K562 (cell line): ENCODE measurements around the gene COL20A1. TPM values are rescaled to one million over a fixed set of nuclear protein-coding genes. Genes with fewer than 3 reads are reported as not detected.

Experiments used
- ATAC-seq: fragments of 200-7000 bp; cut with Tn5 transposase; 3 replicates; pipeline ENCODE4 v1.9.1; 2020; ENCODE audit warnings: moderate library complexity
- BruUV-seq: library from RNA; stranded (reverse); fragments of 400-500 nt; replicated peaks from 2 replicates; lab custom pipeline; 2021; lab: Mats Ljungman, UMichigan
- CTCF ChIA-PET: fragments of 300-600 bp; formaldehyde crosslinking; extraction: SDS; loops from one replicate; lab custom pipeline; 2021; ENCODE audit warnings: low intra/inter-chr PET ratio; lab: Yijun Ruan, JAX
- POLR2A ChIA-PET: fragments of 300-600, 350-650 bp; sonication (Branson Sonifier 250); formaldehyde crosslinking; extraction: SDS; loops from one replicate; lab custom pipeline; 2021; ENCODE audit warnings: antibody characterized with exemption, inconsistent platforms; lab: Yijun Ruan, JAX
- DNase-seq, 4 experiments: peaks; one replicate each; pipeline versions ENCODE4 v3.0.0 to v3.0.0-alpha.2; 2011 to 2018; ENCODE audit warnings: low spot score in 3 of 4, mixed read lengths in 3 of 4; ENCODE audit errors: extremely low read depth in 1 of 4
- FAIRE-seq: peaks from 2 replicates; lab custom pipeline; 2011; peaks lifted over from hg19 to GRCh38; lab: Jason Lieb, UNC
- H2AFZ ChIP-seq: 2 replicates; pipeline ENCODE4 v1.6.0; 2011; ENCODE audit warnings: low read depth, low read length, control low read depth, inconsistent platforms
- H3K27ac ChIP-seq: fragments of 200-600 bp; 3 replicates; pipeline ENCODE4 v1.8.0; 2011; ENCODE audit warnings: low read depth, mild to moderate bottlenecking, control low read depth, inconsistent platforms, low read length, moderate library complexity, mixed read lengths; ENCODE audit errors: extremely low read depth
- H3K27me3 ChIP-seq, 2 experiments: fragments of 300-600 bp in 1 of 2; 2 replicates in 1 of 2; 3 replicates in 1 of 2; pipeline versions ENCODE4 v1.6.0 to v1.8.0; 2011; ENCODE audit warnings: inconsistent platforms in 2 of 2, low read length in 2 of 2, mild to moderate bottlenecking in 1 of 2, mixed read lengths in 1 of 2, moderate library complexity in 1 of 2; ENCODE audit not compliant: control insufficient read depth in 2 of 2, insufficient read depth in 2 of 2
- H3K36me3 ChIP-seq: fragments of 300-600 bp; 3 replicates; pipeline ENCODE4 v1.8.0; 2011; ENCODE audit warnings: mild to moderate bottlenecking, low read length, inconsistent platforms; ENCODE audit not compliant: control insufficient read depth, insufficient read depth
- H3K4me1 ChIP-seq, 2 experiments: fragments of 200-600 bp in 1 of 2; replicated peaks in 1 of 2; 2 replicates in 1 of 2; 3 replicates in 1 of 2; pipeline versions ENCODE4 v1.5.1 to v1.8.0; 2011; ENCODE audit warnings: inconsistent platforms in 2 of 2, low read length in 2 of 2, mild to moderate bottlenecking in 1 of 2, mixed read lengths in 1 of 2, moderate library complexity in 1 of 2; ENCODE audit not compliant: control insufficient read depth in 2 of 2, insufficient read depth in 2 of 2
- H3K4me2 ChIP-seq: 2 replicates; pipeline ENCODE4 v1.6.1; 2011; ENCODE audit warnings: low read length, control low read depth, inconsistent platforms, mixed read lengths; ENCODE audit not compliant: insufficient read depth
- H3K4me3 ChIP-seq: fragments of 200-600 bp; sonication (generic), shearing (Covaris generic); 2 replicates; pipeline ENCODE4 v1.5.1; 2016; ENCODE audit warnings: control low read depth, inconsistent platforms
- H3K79me2 ChIP-seq: fragments of 200-600 bp; 3 replicates; pipeline ENCODE4 v1.8.0; 2011; ENCODE audit warnings: low read length, inconsistent platforms; ENCODE audit not compliant: control insufficient read depth, insufficient read depth
- H3K9ac ChIP-seq, 2 experiments: 2 replicates each; pipeline versions ENCODE4 v1.6.0 to v1.6.1; 2011; ENCODE audit warnings: low read depth in 2 of 2, low read length in 2 of 2, control low read depth in 1 of 2, inconsistent platforms in 1 of 2, mild to moderate bottlenecking in 1 of 2, mixed read lengths in 1 of 2; ENCODE audit not compliant: insufficient read depth in 1 of 2
- H3K9me1 ChIP-seq: one replicate; pipeline ENCODE4 v1.6.0; 2011; ENCODE audit warnings: inconsistent platforms, mild to moderate bottlenecking, low read length, moderate library complexity; ENCODE audit not compliant: control insufficient read depth, insufficient read depth
- H3K9me3 ChIP-seq: replicated peaks from 2 replicates; pipeline ENCODE4 v1.5.1; 2011; ENCODE audit warnings: low read depth, low read length, inconsistent platforms; ENCODE audit not compliant: control insufficient read depth, insufficient read depth
- H4K20me1 ChIP-seq: replicated peaks from 2 replicates; pipeline ENCODE4 v1.6.1; 2011; ENCODE audit warnings: low read length, inconsistent platforms, mixed read lengths; ENCODE audit not compliant: control insufficient read depth, insufficient read depth
- CHAMP1 ChIP-seq: fragments of 450-650 bp; IDR thresholded peaks from 2 replicates; pipeline ENCODE4 v1.6.1; 2016; ENCODE audit warnings: mild to moderate bottlenecking
- ERF ChIP-seq: fragments of 450-650 bp; formaldehyde crosslinking; IDR thresholded peaks from 2 replicates; pipeline ENCODE4 v1.4.0; 2020; ENCODE audit warnings: mild to moderate bottlenecking, mixed read lengths
- EWSR1 ChIP-seq: fragments of 450-650 bp; IDR thresholded peaks from 2 replicates; pipeline ENCODE4 v1.6.1; 2018; ENCODE audit warnings: borderline replicate concordance, mild to moderate bottlenecking, low read depth, moderate library complexity; ENCODE audit not compliant: partially characterized antibody
- FUS ChIP-seq: fragments of 200-400 bp; formaldehyde crosslinking; optimal IDR thresholded peaks from 2 replicates; pipeline ENCODE3; 2017; ENCODE audit warnings: low read depth, low read length
- HBP1 ChIP-seq: fragments of 450-650 bp; formaldehyde crosslinking; IDR thresholded peaks from 2 replicates; pipeline ENCODE4 v1.4.0; 2022; ENCODE audit warnings: missing genetic modification characterization
- NR0B1 ChIP-seq: fragments of 450-650 bp; IDR thresholded peaks from one replicate; pipeline ENCODE4 v1.6.1; 2018; ENCODE audit warnings: mild to moderate bottlenecking, moderate library complexity; ENCODE audit not compliant: partially characterized antibody
- PCBP1 ChIP-seq: fragments of 200-400 bp; formaldehyde crosslinking; IDR thresholded peaks from 2 replicates; pipeline ENCODE4 v1.6.1; 2018; ENCODE audit warnings: mild to moderate bottlenecking, low read depth, low read length; ENCODE audit not compliant: poor library complexity, severe bottlenecking
- PHTF2 ChIP-seq: fragments of 250-450 bp; sonication (Bioruptor Pico); IDR thresholded peaks from 2 replicates; pipeline ENCODE4 v1.5.0; 2021; ENCODE audit warnings: mild to moderate bottlenecking
- ZBTB9 ChIP-seq: fragments of 450-650 bp; formaldehyde crosslinking; IDR thresholded peaks from 2 replicates; pipeline ENCODE4 v1.4.0; 2020; ENCODE audit warnings: mild to moderate bottlenecking, moderate library complexity
- ZKSCAN3 ChIP-seq: fragments of 250-450 bp; sonication (Bioruptor Pico); IDR thresholded peaks from 2 replicates; pipeline ENCODE4 v1.4.0; 2020
- ZNF174 ChIP-seq: fragments of 250-450 bp; sonication (Bioruptor Pico); IDR thresholded peaks from 2 replicates; pipeline ENCODE4 v1.4.0; 2020; ENCODE audit warnings: mild to moderate bottlenecking
- ZNF24 ChIP-seq: fragments of 450-650 bp; IDR thresholded peaks from 2 replicates; pipeline ENCODE4 v1.6.1; 2016
- ZNF766 ChIP-seq: fragments of 200-800 bp; sonication (Bioruptor generic); conservative IDR thresholded peaks from 2 replicates; pipeline ENCODE4 v1.6.1; 2016; ENCODE audit warnings: missing genetic modification characterization, missing compliant biosample characterization
- WGBS: fragments of 100-300 bp; shearing (Covaris generic); methylation state at CpG from one replicate; pipeline ENCODE4 v1.1.6; 2016; ENCODE audit warnings: low coverage, mixed read lengths; ENCODE audit not compliant: insufficient coverage; ENCODE audit errors: missing lambda C conversion rate; 5-methylcytosine and 5-hydroxymethylcytosine counted together
- in situ Hi-C: fragments of 300-500 bp; cut with MboI; formaldehyde crosslinking; loops from 4 replicates; pipeline ENCODE4 v1.15.0; 2018; ENCODE audit warnings: inconsistent platforms, mixed read lengths
- intact Hi-C: fragments of 100-400 bp; cut with micrococcal nuclease; formaldehyde crosslinking; loops from 2 replicates; pipeline ENCODE4 v1.14.2; 2022
- polyA plus RNA-seq, 8 experiments: library from polyadenylated mRNA; depleted of rRNA in 4 of 8; stranded (reverse) in 5 of 8; unstranded in 3 of 8; fragments of >200 nt; fragmentation: Nextera tagmentation in 2 of 8; fragmentation: Illumina TruSeq in 1 of 8; extraction: Ambion mirVana in 2 of 8; extraction: Trizol in 1 of 8; gene quantifications; 2 replicates each; pipeline versions ENCODE4 v1.2.1 to v1.2.3, GENCODE V29; 2011 to 2014; ENCODE audit warnings: inconsistent platforms in 1 of 8, missing spikeins in 1 of 8
- total RNA-seq, 7 experiments: library from RNA; depleted of rRNA in 6 of 7; stranded (reverse); fragments of >200 nt in 6 of 7; fragmentation: Illumina TruSeq in 2 of 7; extraction: Trizol in 2 of 7; gene quantifications; 2 replicates each; pipeline versions ENCODE4 v1.2.1 to v1.2.3, GENCODE V29; 2011 to 2021; ENCODE audit warnings: low replicate concordance in 1 of 7

Gene COL20A1
- total and polyA plus RNA-seq, 9 of the 15 experiments (the other 6 are each of a cell fraction or from before 2014, with no cell fraction given): not detected

GRCh38 chr20:63382551-63383300, 89.7 kb downstream of the COL20A1 start:
- peaks cover 0 to 8% of the 10 kb centered on the region in 2 experiments; a peak in 2 of 5 replicates for H3K4me1 ChIP-seq
- intact Hi-C loops: loop anchor here (5.0 kb wide), 2 partner anchors 160 to 200 kb away; no protein-coding TSS in a partner anchor
- H3K27ac ChIP-seq: no peak overlapping the region
- H3K4me3 ChIP-seq: no peak overlapping the region
- H3K9ac ChIP-seq: no peak overlapping the region
- CTCF ChIA-PET: interaction anchor here (0.6 to 2.2 kb wide), 4 partner anchors 73 to 199 kb away, joined by 3 to 10 read pairs (median 4); no protein-coding TSS in a partner anchor
- ATAC-seq: no peak
- no peaks in the 10 kb centered on the region for H4K20me1 ChIP-seq
- H3K27me3 ChIP-seq: peaks cover 0 to 26% of the 10 kb centered on the region in 2 experiments; a peak in 2 of 5 replicates
- in situ Hi-C loops: no loop called here
- H3K4me2 ChIP-seq: no peak overlapping the region
- no peaks in the 10 kb centered on the region for H3K79me2 ChIP-seq
- under 1% methylated on average over 17 of the region's 17 CpGs for WGBS
- BruUV-seq: no TSS peak
- FAIRE-seq: no peak
- H3K36me3 ChIP-seq: no peaks in the 10 kb centered on the region
- no peak for DNase-seq
- peaks cover 8% of the 10 kb centered on the region for H3K9me3 ChIP-seq
- H3K9me1 ChIP-seq: no peaks in the 10 kb centered on the region
- H2AFZ ChIP-seq: no peak overlapping the region
- POLR2A ChIA-PET: interaction anchor here (0.6 to 0.7 kb wide), 2 partner anchors 9 to 41 kb away, joined by 3 read pairs; no protein-coding TSS in a partner anchor
- TF ChIP-seq ZNF174 (no peak), ZBTB9 (CRISPR knock-in tag) (no peak), ZKSCAN3 (CRISPR knock-in tag) (no peak), PCBP1 (no peak), EWSR1 (no peak), ZNF766 (CRISPR knock-in tag) (no peak), CHAMP1 (no peak), FUS (no peak), PHTF2 (CRISPR knock-in tag) (no peak), ERF (CRISPR knock-in tag) (no peak), NR0B1 (no peak), HBP1 (CRISPR knock-in tag) (no peak), ZNF24 (no peak)
